Hepatocyte (in vitro differentiated cells): ENCODE results near the gene CLEC16A.

Source experiments
- CTCF ChIP-seq: fragments of 200-600 bp; sonication (generic); IDR thresholded peaks from 2 replicates; pipeline ENCODE4 v1.5.1; 2016; ENCODE audit warnings: antibody characterized with exemption, mild to moderate bottlenecking; ENCODE audit not compliant: poor library complexity
- EZH2 ChIP-seq: fragments of 200-600 bp; sonication (generic); IDR thresholded peaks from 2 replicates; pipeline ENCODE4 v1.6.1; 2016; ENCODE audit warnings: antibody characterized with exemption, mild to moderate bottlenecking, borderline replicate concordance
- EZH2phosphoT487 ChIP-seq: fragments of 200-600 bp; sonication (generic); IDR thresholded peaks from one replicate; pipeline ENCODE4 v1.6.1; 2018; ENCODE audit warnings: antibody characterized with exemption, mild to moderate bottlenecking, low read depth, moderate library complexity; ENCODE audit not compliant: unreplicated experiment, severe bottlenecking

DNA sequence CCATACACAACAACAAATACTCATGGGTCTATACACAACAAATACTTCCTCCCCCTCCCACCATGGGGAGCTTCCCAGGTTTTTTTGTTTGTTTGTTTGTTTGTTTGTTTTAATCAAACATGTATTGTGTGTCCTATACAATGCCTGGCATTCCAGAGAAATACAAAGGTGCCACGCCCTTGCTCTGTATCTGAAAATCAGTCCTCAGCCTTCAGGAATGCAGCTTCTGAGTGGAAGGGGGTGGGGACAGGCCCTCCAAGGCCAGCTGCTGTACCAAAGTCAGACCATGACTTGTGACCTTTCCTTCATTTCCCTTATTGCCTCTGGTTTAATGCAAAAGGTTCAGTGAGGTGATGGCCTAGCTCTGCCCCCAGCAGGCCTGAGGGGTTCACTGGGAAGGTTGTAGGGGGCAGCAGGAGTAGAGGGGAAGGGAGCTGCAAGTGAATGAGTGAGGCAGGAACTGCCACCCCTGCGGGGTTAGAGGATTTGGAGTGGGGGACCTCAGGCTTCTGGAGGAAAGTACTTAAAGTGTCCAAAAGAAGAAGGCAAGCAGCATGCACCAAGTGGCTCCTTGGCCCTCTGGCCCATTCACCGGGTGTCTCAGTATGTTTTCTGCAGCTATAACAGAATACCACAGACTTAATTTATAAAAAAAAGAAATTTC, 105.2 kb downstream of the CLEC16A start:
- no peak for TF ChIP-seq CTCF
- no peak for TF ChIP-seq EZH2
- no peak for TF ChIP-seq EZH2phosphoT487
